ENCODE measurements around the gene BTBD8. TPM values are rescaled to one million over a fixed set of nuclear protein-coding genes. Genes with fewer than 3 reads are reported as not detected.

The BTBD8 gene
- total RNA-seq, 1 donor from 2014 or later: 1.4 TPM

DNA sequence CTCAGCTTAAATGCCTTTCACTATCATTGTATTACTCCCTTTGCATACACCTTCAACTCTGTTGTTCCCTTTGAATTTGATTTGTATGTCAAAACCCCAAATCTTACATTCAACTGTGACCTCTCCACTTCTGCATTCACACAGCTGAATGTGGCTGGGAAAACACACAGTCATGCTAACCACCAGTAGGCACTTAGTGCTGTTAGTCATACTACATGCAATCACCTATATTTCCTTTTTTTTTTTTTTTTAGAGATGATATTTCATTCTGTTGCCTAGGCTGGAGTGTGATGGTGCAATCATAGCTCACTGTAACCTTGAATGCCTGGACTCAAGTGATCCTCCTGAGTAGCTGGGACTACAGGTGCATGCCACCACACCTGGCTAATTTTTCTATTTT lies 16.2 kb downstream of the BTBD8 start:
- Mint-ChIP-seq H3K36me3 (ENCODE audit: low read depth) (no peaks in the 10 kb centered on the region), H3K27me3 (ENCODE audit: low read depth) (no peaks in the 10 kb centered on the region), H3K27ac (no peak overlapping the region), H3K4me3 (ENCODE audit: low read depth) (no peak overlapping the region), H3K9me3 (no peaks in the 10 kb centered on the region), H3K4me1 (ENCODE audit: low read depth) (peaks cover 4% of the 10 kb centered on the region)
- intact Hi-C loops (cut with micrococcal nuclease): loop anchor here (5.0 kb wide), 1 partner anchor 36 kb away; no protein-coding TSS in a partner anchor
- no peak for DNase-seq (ENCODE audit: low spot score)

DNA sequence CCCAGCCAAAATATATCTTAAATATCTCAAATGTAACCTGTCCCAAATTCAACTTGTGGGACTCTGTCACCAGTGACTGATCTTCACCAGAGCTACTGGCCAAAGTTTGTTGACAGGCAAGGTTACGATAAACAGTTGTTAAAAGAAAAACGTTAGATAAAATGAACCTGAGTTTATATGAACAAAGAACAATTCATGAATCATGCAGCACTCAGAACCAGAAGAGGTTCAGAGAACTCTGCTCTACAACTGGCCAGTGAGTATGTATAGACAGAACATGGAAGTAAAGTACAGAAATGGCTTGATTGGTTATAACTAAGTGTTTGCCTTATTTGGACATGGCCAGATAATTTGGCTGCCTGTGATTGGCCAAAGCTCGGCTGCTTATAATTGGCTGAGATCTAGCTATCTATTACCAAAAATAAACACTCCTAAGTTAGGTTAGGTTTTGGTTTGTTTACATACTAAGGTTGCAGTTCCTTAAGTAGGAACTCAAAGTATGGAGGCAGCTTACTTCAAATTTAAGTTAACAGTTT lies 25.5 kb downstream of the BTBD8 start:
- intact Hi-C loops (cut with micrococcal nuclease): no loop called here
- Mint-ChIP-seq H3K27me3 (ENCODE audit: low read depth) (no peaks in the 10 kb centered on the region), H3K36me3 (ENCODE audit: low read depth) (no peaks in the 10 kb centered on the region), H3K9me3 (no peaks in the 10 kb centered on the region), H3K27ac (no peak overlapping the region), H3K4me1 (ENCODE audit: low read depth) (no peaks in the 10 kb centered on the region), H3K4me3 (ENCODE audit: low read depth) (no peak overlapping the region)
- DNase-seq (ENCODE audit: low spot score): no peak

DNA sequence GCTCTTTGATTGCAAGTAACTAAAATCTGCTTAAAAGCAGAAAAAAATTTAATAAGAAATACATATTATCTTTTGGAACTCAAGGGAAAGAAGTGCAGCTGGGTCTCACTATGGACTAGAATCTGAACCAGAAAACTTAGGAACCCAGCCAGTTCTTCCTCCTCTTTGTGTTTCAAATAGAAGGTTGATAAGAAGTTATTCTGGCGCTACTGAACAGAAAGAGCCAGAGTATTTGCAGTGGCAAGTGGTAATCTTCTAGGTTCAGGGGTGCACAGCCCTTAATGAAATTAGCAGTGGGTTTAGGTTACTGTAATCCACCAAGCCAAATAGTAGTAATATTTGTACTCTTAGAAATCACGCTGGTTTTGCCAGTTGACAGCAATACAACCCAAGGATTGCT lies 28.5 kb downstream of the BTBD8 start:
- no peak overlapping the region for H3K4me3 Mint-ChIP-seq (ENCODE audit: low read depth)
- intact Hi-C loops (cut with micrococcal nuclease): no loop called here

DNA sequence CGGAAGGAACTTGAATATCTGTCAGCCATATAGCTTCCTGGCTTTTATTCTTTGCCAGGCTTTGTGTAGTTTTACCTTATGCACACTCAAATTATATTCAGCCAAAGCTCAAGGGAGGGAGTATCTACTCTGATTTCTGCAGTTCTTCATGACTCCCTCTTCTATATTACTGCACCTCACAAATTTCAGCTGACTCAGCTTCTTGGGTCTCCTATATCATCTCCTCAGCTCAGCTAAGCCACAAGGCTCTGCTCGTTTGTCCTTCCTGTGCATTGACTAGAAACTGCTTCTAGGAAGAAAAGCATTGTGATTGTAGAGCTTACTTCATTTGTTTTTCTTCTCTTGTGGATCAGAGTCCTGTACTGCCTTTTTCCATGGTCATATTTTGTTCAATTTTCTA lies 37.4 kb downstream of the BTBD8 start:
- Mint-ChIP-seq H3K36me3 (ENCODE audit: low read depth) (no peaks in the 10 kb centered on the region), H3K9me3 (no peaks in the 10 kb centered on the region), H3K27me3 (ENCODE audit: low read depth) (no peaks in the 10 kb centered on the region), H3K4me1 (ENCODE audit: low read depth) (peaks cover 6% of the 10 kb centered on the region), H3K4me3 (ENCODE audit: low read depth) (no peak overlapping the region), H3K27ac (no peak overlapping the region)
- intact Hi-C loops (cut with micrococcal nuclease): no loop called here
- DNase-seq (ENCODE audit: low spot score): no peak

More for the DNA sequence above, 28.5 kb downstream of the BTBD8 start:
- H3K4me1 Mint-ChIP-seq (ENCODE audit: low read depth): no peaks in the 10 kb centered on the region
- H3K36me3 Mint-ChIP-seq (ENCODE audit: low read depth): no peaks in the 10 kb centered on the region
- H3K27me3 Mint-ChIP-seq (ENCODE audit: low read depth): no peaks in the 10 kb centered on the region
- DNase-seq (ENCODE audit: low spot score): no peak
- no peak overlapping the region for H3K27ac Mint-ChIP-seq
- H3K9me3 Mint-ChIP-seq: no peaks in the 10 kb centered on the region

DNA sequence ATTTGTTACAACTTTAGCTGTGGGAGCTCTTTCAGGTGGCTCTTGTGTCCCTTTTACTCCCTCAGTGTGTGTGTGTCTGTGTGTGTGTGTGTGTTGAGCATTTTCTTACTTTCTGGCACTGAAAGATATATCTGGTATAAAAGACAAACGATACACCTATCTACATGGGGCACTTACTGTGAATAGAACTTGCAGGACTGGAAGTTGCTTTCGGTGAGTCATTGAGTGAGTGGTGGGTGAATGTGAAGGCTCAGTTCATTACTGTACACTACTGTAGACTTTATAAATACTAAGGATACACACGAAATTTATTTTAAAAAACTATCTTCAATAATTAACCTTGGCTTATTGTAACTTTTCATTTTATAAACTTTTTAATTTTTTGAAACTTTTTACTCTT lies 38.7 kb downstream of the BTBD8 start:
- Mint-ChIP-seq H3K9me3 (no peaks in the 10 kb centered on the region), H3K36me3 (ENCODE audit: low read depth) (peaks cover 4% of the 10 kb centered on the region), H3K27me3 (ENCODE audit: low read depth) (no peaks in the 10 kb centered on the region), H3K4me3 (ENCODE audit: low read depth) (no peak overlapping the region), H3K27ac (no peak overlapping the region), H3K4me1 (ENCODE audit: low read depth) (peaks cover 6% of the 10 kb centered on the region)
- intact Hi-C loops (cut with micrococcal nuclease): no loop called here
- no peak for DNase-seq (ENCODE audit: low spot score)

DNA sequence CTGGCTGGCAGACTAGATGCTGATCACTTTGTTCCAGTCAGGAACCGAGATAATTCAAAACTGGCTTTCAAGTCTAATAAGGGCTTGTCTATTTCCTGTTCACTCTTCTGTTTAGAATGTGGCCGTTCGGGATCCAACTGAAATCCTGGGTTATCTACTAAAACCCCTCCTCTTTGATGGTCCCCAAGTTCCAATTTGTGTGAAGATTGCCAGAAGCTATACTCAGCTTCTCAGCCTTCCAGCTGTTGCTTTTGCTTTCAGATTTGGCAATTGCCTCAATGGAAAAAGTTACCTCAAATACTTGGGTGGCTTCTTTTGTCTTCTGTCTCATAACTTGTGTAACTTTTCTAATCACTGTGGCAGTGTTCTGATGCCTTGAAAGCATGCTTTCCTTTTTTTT lies 43.7 kb downstream of the BTBD8 start:
- intact Hi-C loops (cut with micrococcal nuclease): loop anchor here (5.0 kb wide), 1 partner anchor 78 kb away; no protein-coding TSS in a partner anchor
- Mint-ChIP-seq H3K27me3 (ENCODE audit: low read depth) (no peaks in the 10 kb centered on the region), H3K4me3 (ENCODE audit: low read depth) (peak overlapping the region; percentile 26), H3K9me3 (no peaks in the 10 kb centered on the region), H3K36me3 (ENCODE audit: low read depth) (peaks cover 4% of the 10 kb centered on the region), H3K4me1 (ENCODE audit: low read depth) (peaks cover 15% of the 10 kb centered on the region), H3K27ac (peak overlapping the region; percentile 38)
- DNase-seq (ENCODE audit: low spot score): no peak

DNA sequence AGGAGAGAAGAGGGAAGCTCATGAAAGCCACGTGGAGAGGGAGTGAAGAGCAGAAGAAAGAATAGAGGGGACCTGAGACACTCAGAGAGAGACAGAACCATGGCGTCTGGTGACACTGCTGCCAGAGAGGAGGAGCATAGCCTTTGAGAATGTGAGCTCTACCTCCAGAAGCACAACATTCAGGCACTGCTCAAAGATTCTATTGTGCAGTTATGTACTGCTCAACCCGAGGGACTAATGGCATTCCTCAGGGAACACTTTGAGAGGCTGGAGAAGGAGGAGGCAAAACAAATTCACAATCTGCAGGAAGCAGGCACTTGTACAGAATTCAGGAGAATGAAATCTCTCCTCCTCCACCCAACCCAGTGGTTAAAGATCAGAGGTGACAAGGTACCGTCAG lies 45.1 kb downstream of the BTBD8 start:
- H3K27me3 Mint-ChIP-seq (ENCODE audit: low read depth): no peaks in the 10 kb centered on the region
- H3K36me3 Mint-ChIP-seq (ENCODE audit: low read depth): peaks cover 4% of the 10 kb centered on the region
- intact Hi-C loops (cut with micrococcal nuclease): no loop called here
- H3K4me1 Mint-ChIP-seq (ENCODE audit: low read depth): peaks cover 15% of the 10 kb centered on the region
- H3K9me3 Mint-ChIP-seq: no peaks in the 10 kb centered on the region
- no peak overlapping the region for H3K4me3 Mint-ChIP-seq (ENCODE audit: low read depth)
- DNase-seq (ENCODE audit: low spot score): no peak
- H3K27ac Mint-ChIP-seq: no peak overlapping the region

DNA sequence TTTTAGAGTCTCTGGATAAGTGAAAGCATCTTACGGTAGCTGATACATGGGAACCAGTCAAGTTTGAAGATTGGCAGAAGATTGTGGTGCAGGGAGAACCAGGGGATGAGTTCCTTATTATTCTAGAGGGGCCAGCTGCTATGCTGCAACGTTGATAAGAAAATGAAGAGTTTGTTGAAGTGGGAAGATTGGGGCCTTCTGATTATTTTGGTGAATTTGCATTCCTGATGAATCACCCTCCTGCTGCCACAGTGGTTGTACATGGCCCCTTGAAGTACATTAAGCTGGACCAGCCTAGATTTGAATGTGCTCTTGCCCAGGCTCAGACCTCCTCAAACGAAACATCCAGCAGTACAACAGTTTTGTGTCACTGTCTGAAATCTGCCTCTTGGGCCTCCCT lies 45.9 kb downstream of the BTBD8 start:
- H3K4me1 Mint-ChIP-seq (ENCODE audit: low read depth): peaks cover 15% of the 10 kb centered on the region
- H3K4me3 Mint-ChIP-seq (ENCODE audit: low read depth): no peak overlapping the region
- intact Hi-C loops (cut with micrococcal nuclease): no loop called here
- H3K9me3 Mint-ChIP-seq: no peaks in the 10 kb centered on the region
- no peak for DNase-seq (ENCODE audit: low spot score)
- peaks cover 4% of the 10 kb centered on the region for H3K36me3 Mint-ChIP-seq (ENCODE audit: low read depth)
- no peak overlapping the region for H3K27ac Mint-ChIP-seq
- H3K27me3 Mint-ChIP-seq (ENCODE audit: low read depth): no peaks in the 10 kb centered on the region

DNA sequence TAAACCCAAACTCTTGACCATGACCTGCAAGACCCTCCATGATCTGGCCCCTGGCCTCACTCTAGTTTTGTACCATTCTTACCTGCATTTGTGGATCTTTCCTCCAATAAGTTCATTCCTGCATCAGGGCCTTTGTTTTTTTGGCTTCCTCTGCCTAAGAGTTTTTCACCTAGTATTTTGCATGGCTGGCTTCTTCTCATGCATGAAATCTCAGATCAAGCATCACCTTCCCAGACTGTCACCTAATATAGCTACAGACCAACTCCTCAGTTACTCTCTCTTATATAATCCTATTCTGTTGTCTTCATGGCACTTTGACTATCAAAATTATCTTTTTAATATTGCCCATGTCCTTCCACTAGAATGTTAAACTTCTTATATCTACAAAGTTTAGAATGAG lies 54.2 kb downstream of the BTBD8 start:
- no peak for DNase-seq (ENCODE audit: low spot score)
- no peaks in the 10 kb centered on the region for H3K9me3 Mint-ChIP-seq
- intact Hi-C loops (cut with micrococcal nuclease): loop anchor here (5.0 kb wide), 1 partner anchor 37 kb away; no protein-coding TSS in a partner anchor
- H3K4me3 Mint-ChIP-seq (ENCODE audit: low read depth): no peak overlapping the region
- no peak overlapping the region for H3K27ac Mint-ChIP-seq
- no peaks in the 10 kb centered on the region for H3K4me1 Mint-ChIP-seq (ENCODE audit: low read depth)
- no peaks in the 10 kb centered on the region for H3K36me3 Mint-ChIP-seq (ENCODE audit: low read depth)
- no peaks in the 10 kb centered on the region for H3K27me3 Mint-ChIP-seq (ENCODE audit: low read depth)

DNA sequence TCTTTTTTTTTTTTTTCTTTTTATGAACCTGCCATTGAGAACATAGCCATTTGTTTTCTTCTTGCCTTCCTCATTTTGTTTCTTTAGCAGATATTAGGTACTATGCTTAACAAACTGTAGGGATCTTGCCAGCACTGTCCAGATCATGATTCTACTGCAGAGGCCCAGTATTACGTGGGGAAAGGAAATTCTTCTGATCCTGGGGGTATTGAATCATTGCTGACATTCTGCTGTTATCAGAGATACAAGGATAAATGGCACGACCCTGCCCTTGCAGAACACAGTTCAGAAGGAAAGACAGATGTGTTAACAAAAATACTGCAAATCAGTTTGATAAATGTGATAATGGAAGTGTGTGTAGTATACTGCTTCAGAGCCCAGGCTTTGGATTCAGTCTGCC lies 56.2 kb downstream of the BTBD8 start:
- Mint-ChIP-seq H3K27ac (no peak overlapping the region), H3K36me3 (ENCODE audit: low read depth) (no peaks in the 10 kb centered on the region), H3K4me1 (ENCODE audit: low read depth) (no peaks in the 10 kb centered on the region), H3K9me3 (no peaks in the 10 kb centered on the region), H3K4me3 (ENCODE audit: low read depth) (no peak overlapping the region), H3K27me3 (ENCODE audit: low read depth) (no peaks in the 10 kb centered on the region)
- DNase-seq (ENCODE audit: low spot score): no peak
- intact Hi-C loops (cut with micrococcal nuclease): no loop called here

DNA sequence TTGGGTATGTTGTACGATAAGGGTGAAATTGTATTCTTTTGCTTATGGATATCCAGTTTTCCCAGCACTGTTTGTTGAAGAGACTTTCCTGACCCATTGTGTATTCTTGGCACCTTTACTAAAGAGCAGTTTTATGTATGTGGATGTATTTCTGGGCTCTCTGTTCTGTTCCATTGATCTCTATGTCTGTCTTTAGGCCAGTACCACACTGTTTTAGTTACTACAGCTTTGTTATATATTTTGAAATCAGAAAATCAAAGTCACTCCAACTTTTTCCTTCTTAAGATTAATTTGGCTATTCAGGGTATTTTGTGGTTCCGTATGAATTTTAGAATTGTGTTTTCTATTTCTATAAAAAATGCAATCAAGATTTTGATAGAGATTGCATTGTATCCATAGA lies 74.8 kb downstream of the BTBD8 start:
- intact Hi-C loops (cut with micrococcal nuclease): no loop called here
- no peak for DNase-seq (ENCODE audit: low spot score)
- H3K4me1 Mint-ChIP-seq (ENCODE audit: low read depth): no peaks in the 10 kb centered on the region
- no peak overlapping the region for H3K4me3 Mint-ChIP-seq (ENCODE audit: low read depth)
- H3K9me3 Mint-ChIP-seq: peaks cover 34% of the 10 kb centered on the region
- H3K27ac Mint-ChIP-seq: no peak overlapping the region
- no peaks in the 10 kb centered on the region for H3K27me3 Mint-ChIP-seq (ENCODE audit: low read depth)
- peaks cover 18% of the 10 kb centered on the region for H3K36me3 Mint-ChIP-seq (ENCODE audit: low read depth)

DNA sequence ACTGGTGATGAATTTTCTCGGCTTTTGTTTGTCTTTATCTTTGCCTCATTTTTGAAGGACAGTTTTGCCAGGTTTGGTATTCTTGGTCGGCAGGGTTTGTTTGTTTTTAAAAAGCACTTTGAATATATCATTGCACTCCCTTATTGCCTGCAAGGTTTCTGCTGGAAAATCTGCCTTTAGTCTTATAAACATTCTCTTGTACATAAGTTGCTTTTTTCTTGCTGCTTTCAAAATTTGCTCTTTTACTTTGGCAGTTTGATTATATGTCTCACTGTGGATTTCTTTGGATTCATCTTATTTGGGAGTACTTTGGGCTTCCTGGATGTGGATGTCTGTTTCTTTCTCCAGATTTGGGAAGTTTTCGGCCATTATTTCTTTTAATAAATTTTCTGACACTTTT lies 79.4 kb downstream of the BTBD8 start:
- peaks cover 46% of the 10 kb centered on the region for H3K9me3 Mint-ChIP-seq
- peaks cover 20% of the 10 kb centered on the region for H3K36me3 Mint-ChIP-seq (ENCODE audit: low read depth)
- H3K4me3 Mint-ChIP-seq (ENCODE audit: low read depth): no peak overlapping the region
- no peak overlapping the region for H3K27ac Mint-ChIP-seq
- intact Hi-C loops (cut with micrococcal nuclease): no loop called here
- no peaks in the 10 kb centered on the region for H3K27me3 Mint-ChIP-seq (ENCODE audit: low read depth)
- DNase-seq (ENCODE audit: low spot score): no peak
- no peaks in the 10 kb centered on the region for H3K4me1 Mint-ChIP-seq (ENCODE audit: low read depth)

DNA sequence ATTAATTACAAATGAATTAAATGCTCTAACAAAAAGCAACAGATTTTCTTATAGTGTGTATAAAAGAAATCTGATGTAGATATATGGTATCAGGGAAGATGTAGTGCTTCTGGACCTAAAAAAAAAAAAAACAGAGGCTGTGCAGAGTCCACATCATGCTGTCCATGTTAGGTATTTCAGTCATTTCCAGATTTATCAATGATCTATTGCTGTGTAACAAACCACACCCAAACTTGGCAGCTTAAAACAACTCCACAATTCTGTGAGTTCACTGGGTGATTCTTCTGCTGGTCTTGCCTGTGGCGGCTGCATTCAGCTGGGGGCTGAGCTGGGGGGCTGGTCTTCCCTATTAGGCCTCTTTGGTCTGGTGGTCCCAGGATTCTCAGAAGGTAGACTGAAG lies 85.2 kb downstream of the BTBD8 start:
- intact Hi-C loops (cut with micrococcal nuclease): no loop called here
- H3K36me3 Mint-ChIP-seq (ENCODE audit: low read depth): peaks cover 4% of the 10 kb centered on the region
- no peak overlapping the region for H3K27ac Mint-ChIP-seq
- DNase-seq (ENCODE audit: low spot score): no peak
- H3K4me1 Mint-ChIP-seq (ENCODE audit: low read depth): no peaks in the 10 kb centered on the region
- H3K4me3 Mint-ChIP-seq (ENCODE audit: low read depth): no peak overlapping the region
- H3K9me3 Mint-ChIP-seq: peaks cover 9% of the 10 kb centered on the region
- H3K27me3 Mint-ChIP-seq (ENCODE audit: low read depth): no peaks in the 10 kb centered on the region

DNA sequence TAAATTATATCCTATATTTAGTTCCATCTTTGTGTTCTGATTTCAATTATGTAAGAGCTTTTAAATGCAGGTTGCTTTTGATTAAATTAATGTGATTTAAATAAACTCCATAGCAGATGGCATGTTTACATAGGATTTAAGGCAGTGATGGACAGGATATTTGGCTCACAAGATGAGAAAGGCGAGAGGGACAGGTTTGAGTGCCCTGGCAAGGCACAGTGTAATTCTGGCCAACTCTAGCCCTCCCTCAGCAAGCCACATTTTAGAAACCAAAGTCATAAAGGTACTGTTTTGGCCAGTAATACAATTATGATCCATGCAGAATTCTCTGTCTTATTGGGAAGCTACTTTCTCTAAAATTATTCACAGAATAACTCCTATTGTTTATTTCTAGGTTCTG lies 87.0 kb downstream of the BTBD8 start:
- Mint-ChIP-seq H3K36me3 (ENCODE audit: low read depth) (no peaks in the 10 kb centered on the region), H3K27me3 (ENCODE audit: low read depth) (no peaks in the 10 kb centered on the region), H3K9me3 (no peaks in the 10 kb centered on the region), H3K27ac (no peak overlapping the region), H3K4me1 (ENCODE audit: low read depth) (peaks cover 2% of the 10 kb centered on the region), H3K4me3 (ENCODE audit: low read depth) (no peak overlapping the region)
- DNase-seq (ENCODE audit: low spot score): no peak
- intact Hi-C loops (cut with micrococcal nuclease): no loop called here

Measured in activated T-helper 2 cell treated with anti-CD3 and anti-CD28 coated beads, Interferon-gamma antibody, Interleukin-2, Interleukin-4, amounts not matched to agents 10 μg/mL and 5 μg/mL and 100 μg/mL, durations not matched to agents 14 hours and 24 hours and 36 hours (primary cell).